ENCODE results near the gene PLAAT1.

DNA sequence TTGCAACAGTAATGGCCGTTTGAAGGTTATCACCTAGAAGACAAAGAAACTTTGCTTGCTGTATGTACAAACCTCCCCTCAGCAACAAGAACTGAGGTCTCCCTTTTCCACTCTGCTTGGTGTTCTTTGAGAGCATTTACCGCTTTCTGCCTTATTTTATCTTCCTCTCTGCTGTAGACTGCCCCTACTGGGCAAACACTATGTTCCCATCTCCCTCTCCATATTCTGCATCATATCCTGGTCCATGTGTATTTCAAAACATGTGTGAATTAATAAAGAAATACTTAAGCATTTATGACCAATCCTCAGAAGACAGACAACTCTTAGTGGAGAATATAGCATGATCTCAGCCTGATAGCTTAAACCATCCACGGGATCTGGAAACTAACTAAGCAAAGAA is 73.1 kb downstream of the PLAAT1 start:
- TF ChIP-seq POLR2A (IDR thresholded peaks at IDR 0.05), result no peak
- TF ChIP-seq, protein P1, sequence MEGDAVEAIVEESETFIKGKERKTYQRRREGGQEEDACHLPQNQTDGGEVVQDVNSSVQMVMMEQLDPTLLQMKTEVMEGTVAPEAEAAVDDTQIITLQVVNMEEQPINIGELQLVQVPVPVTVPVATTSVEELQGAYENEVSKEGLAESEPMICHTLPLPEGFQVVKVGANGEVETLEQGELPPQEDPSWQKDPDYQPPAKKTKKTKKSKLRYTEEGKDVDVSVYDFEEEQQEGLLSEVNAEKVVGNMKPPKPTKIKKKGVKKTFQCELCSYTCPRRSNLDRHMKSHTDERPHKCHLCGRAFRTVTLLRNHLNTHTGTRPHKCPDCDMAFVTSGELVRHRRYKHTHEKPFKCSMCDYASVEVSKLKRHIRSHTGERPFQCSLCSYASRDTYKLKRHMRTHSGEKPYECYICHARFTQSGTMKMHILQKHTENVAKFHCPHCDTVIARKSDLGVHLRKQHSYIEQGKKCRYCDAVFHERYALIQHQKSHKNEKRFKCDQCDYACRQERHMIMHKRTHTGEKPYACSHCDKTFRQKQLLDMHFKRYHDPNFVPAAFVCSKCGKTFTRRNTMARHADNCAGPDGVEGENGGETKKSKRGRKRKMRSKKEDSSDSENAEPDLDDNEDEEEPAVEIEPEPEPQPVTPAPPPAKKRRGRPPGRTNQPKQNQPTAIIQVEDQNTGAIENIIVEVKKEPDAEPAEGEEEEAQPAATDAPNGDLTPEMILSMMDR (IDR thresholded peaks at IDR 0.05), result no peak
- TF ChIP-seq POLR2AphosphoS5 (IDR thresholded peaks at IDR 0.05), result no peak
